Ovary (tissue), 9 donors: Measurements from ENCODE around the gene KCNN3. TPM values are rescaled to one million over a fixed set of nuclear protein-coding genes. Genes with fewer than 3 reads are reported as not detected.

ENCODE experiments used
- DNase-seq, 5 donors: peaks; one replicate each; pipeline ENCODE4 v3.0.0-alpha.2; 2019 to 2020
- H3K27ac ChIP-seq, 2 donors: fragments of 200-600 bp; one replicate each; pipeline versions ENCODE4 v1.5.1 to v1.8.0; 2019 to 2022
- H3K27me3 ChIP-seq: fragments of 200-600 bp; one replicate; pipeline ENCODE4 v1.8.0; 2022
- H3K36me3 ChIP-seq: fragments of 200-600 bp; sonication (generic); one replicate; pipeline ENCODE4 v1.5.1; 2019
- H3K4me1 ChIP-seq: one replicate; pipeline ENCODE4 v1.8.1; 2013; ENCODE audit warnings: mild to moderate bottlenecking, moderate library complexity; ENCODE audit not compliant: insufficient read depth
- H3K4me3 ChIP-seq: fragments of 200-600 bp; sonication (generic); one replicate; pipeline ENCODE4 v1.5.1; 2017
- H3K9me3 ChIP-seq, 2 donors: fragments of 200-600 bp in 1 of 2; sonication (generic) in 1 of 2; one replicate each; pipeline versions ENCODE4 v1.5.1 to v1.8.1; 2013 to 2019; ENCODE audit warnings: mild to moderate bottlenecking in 1 of 2, moderate library complexity in 1 of 2
- CTCF ChIP-seq, 3 donors: fragments of 450-650 bp in 2 of 3; fragments of 200-600 bp in 1 of 3; IDR thresholded peaks; one replicate each; pipeline versions ENCODE4 v1.5.1 to v1.8.0; 2016 to 2022; ENCODE audit warnings: antibody characterized with exemption in 3 of 3, mild to moderate bottlenecking in 1 of 3
- EP300 ChIP-seq: sonication (generic); formaldehyde crosslinking; IDR thresholded peaks from one replicate; pipeline ENCODE4 v1.6.1; 2017; ENCODE audit warnings: antibody characterized with exemption
- POLR2A ChIP-seq: fragments of 450-650 bp; IDR thresholded peaks from one replicate; pipeline ENCODE4 v1.6.1; 2017; ENCODE audit warnings: antibody characterized with exemption, mild to moderate bottlenecking, moderate library complexity
- WGBS, 3 donors: extraction: QIAGEN DNeasy Blood & Tissue Kit in 1 of 3; methylation state at CpG; one replicate each; pipeline versions ENCODE4 v1.1.5 to v1.1.7; 2013 to 2017; 5-methylcytosine and 5-hydroxymethylcytosine counted together
- intact Hi-C, 4 donors: fragments of 100-400 bp; cut with DNase I; formaldehyde crosslinking; loops; one replicate each; pipeline versions ENCODE4 v1.11.0 to v1.15.1; 2022 to 2023
- polyA plus RNA-seq, 2 donors: library from polyadenylated mRNA; stranded (reverse); fragments of 200-250 nt in 1 of 2; fragments of 350-450 nt in 1 of 2; fragmentation: Illumina TruSeq in 1 of 2; extraction: RNeasy Lipid Tissue Mini Kit (QIAGEN cat#74804) in 1 of 2; gene quantifications; one replicate each; pipeline ENCODE4 v1.2.3, GENCODE V29; 2013 to 2014
- total RNA-seq, 7 donors: library from RNA; depleted of rRNA in 2 of 7; stranded (reverse); fragments of >200 nt in 2 of 7; fragmentation: NEBNext Ultra II Directional in 3 of 7; extraction: Animal tissue kit (Norgen Biotek cat#: 25700) in 3 of 7; gene quantifications; one replicate each; pipeline versions ENCODE4 v1.1.0 to v1.2.4, GENCODE V29; 2016 to 2023
- donor health status: DM: no; HTN: no; CAD: no; lungs with moderate emphysema.
- donor health status: DM: no; HTN: no; CAD: no.
- donor health status: Bipolar disorder and iron deficiency.
- donor health status: DM: yes; HTN: yes; CAD: no.
- donor health status: DM: no; HTN: no; CAD: no.
- donor health status: DM: yes; HTN: yes; CAD: no.

The KCNN3 gene
- total and polyA plus RNA-seq, 9 donors: 0.71 to 6.1 (median 1.7) TPM

- no peaks in the 10 kb centered on the region for H3K9me3 ChIP-seq
- H3K4me1 ChIP-seq: no peaks in the 10 kb centered on the region
- TF ChIP-seq EP300: no peak
- no peak for TF ChIP-seq CTCF (IDR thresholded peaks at IDR 0.05)
- TF ChIP-seq POLR2A: no peak
- H3K4me3 ChIP-seq: no peak overlapping the region
- WGBS, 3 donors: 76 to 80% (median 79%) methylated on average over 16 of the region's 16 CpGs
- no peak overlapping the region for H3K27ac ChIP-seq
- DNase-seq: no peak
- intact Hi-C loops: no loop called here
- H3K27me3 ChIP-seq: no peaks in the 10 kb centered on the region
- H3K36me3 ChIP-seq: no peaks in the 10 kb centered on the region
Observed at GRCh38 chr1:154801234-154802011, 68.7 kb downstream of the KCNN3 start.

GRCh38 chr1:154799188-154799587, 70.9 kb downstream of the KCNN3 start:
- no peaks in the 10 kb centered on the region for H3K4me1 ChIP-seq
- DNase-seq: no peak
- no peak overlapping the region for H3K27ac ChIP-seq
- no peak for TF ChIP-seq POLR2A
- TF ChIP-seq CTCF (IDR thresholded peaks at IDR 0.05): no peak
- TF ChIP-seq EP300: no peak
- no peak overlapping the region for H3K4me3 ChIP-seq
- WGBS, 3 donors: 87 to 91% (median 88%) methylated on average over 5 of the region's 5 CpGs
- no peaks in the 10 kb centered on the region for H3K9me3 ChIP-seq
- intact Hi-C loops: no loop called here
- no peaks in the 10 kb centered on the region for H3K27me3 ChIP-seq
- H3K36me3 ChIP-seq: no peaks in the 10 kb centered on the region

GRCh38 chr1:154798645-154799044, 71.4 kb downstream of the KCNN3 start:
- no peaks in the 10 kb centered on the region for H3K27me3 ChIP-seq
- H3K36me3 ChIP-seq: no peaks in the 10 kb centered on the region
- H3K27ac ChIP-seq: no peak overlapping the region
- intact Hi-C loops: no loop called here
- H3K9me3 ChIP-seq: no peaks in the 10 kb centered on the region
- TF ChIP-seq POLR2A: no peak
- TF ChIP-seq CTCF (IDR thresholded peaks at IDR 0.05): no peak
- TF ChIP-seq EP300: no peak
- H3K4me1 ChIP-seq: no peaks in the 10 kb centered on the region
- H3K4me3 ChIP-seq: no peak overlapping the region
- WGBS, 3 donors: 84 to 88% (median 88%) methylated on average over 1 of the region's 1 CpG
- no peak for DNase-seq

GRCh38 chr1:154797175-154797574, 72.9 kb downstream of the KCNN3 start:
- Histone ChIP-seq H3K27ac (no peak overlapping the region), H3K4me3 (no peak overlapping the region), H3K27me3 (no peaks in the 10 kb centered on the region), H3K36me3 (no peaks in the 10 kb centered on the region), H3K4me1 (no peaks in the 10 kb centered on the region), H3K9me3 (no peaks in the 10 kb centered on the region)
- intact Hi-C loops: no loop called here
- TF ChIP-seq CTCF (IDR thresholded peaks at IDR 0.05) (no peak), POLR2A (no peak), EP300 (no peak)
- WGBS, 3 donors: 87 to 93% (median 90%) methylated on average over 6 of the region's 6 CpGs
- DNase-seq: no peak
